Measurements from ENCODE around the gene PSAPL1. TPM values are rescaled to one million over a fixed set of nuclear protein-coding genes. Genes with fewer than 3 reads are reported as not detected.

Gene PSAPL1
- total and polyA plus RNA-seq, 2 of the 8 experiments (the other 6 are each of a cell fraction or from before 2014, with no cell fraction given) = 0.03 TPM; not detected in 1

DNA sequence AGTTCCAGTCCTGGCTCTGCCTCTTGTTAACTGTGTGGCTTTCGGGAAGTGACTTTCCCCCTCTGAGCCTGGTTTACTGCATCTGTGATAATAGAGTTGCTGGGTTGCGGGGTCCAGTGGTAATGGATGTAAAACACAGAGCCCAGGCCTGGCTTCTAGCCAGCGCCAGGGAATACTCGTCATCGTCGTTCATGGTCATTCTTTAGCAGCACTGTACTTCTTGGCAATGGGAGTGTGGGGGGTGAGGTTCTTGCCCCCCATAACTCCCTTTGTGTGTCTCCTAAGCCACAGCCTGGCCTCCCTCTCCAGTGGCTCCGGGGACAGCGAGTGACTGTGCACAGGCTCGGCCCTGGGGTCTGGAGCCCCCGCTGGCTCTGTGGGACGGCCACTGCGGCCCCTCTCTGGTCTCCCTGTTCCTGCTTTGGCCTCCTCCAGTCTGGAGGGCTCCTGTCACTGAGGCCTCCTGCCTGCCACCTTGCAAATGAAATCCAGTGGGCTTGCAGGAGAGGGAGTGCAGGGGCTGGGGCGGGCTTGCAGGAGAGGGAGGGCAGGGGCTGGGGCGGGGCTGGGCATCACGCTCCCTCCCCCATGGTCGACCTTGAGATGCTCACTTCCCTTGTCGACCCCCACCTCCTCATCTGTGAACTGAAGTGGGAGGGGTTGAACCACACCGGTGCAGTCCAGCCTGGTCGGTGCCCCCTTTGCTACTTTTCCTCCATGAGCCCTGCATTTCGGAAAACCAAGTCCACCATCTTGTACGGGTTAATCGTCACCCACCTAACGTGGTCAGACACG is 13.2 kb downstream of the PSAPL1 start:
- TF ChIP-seq, protein P1, sequence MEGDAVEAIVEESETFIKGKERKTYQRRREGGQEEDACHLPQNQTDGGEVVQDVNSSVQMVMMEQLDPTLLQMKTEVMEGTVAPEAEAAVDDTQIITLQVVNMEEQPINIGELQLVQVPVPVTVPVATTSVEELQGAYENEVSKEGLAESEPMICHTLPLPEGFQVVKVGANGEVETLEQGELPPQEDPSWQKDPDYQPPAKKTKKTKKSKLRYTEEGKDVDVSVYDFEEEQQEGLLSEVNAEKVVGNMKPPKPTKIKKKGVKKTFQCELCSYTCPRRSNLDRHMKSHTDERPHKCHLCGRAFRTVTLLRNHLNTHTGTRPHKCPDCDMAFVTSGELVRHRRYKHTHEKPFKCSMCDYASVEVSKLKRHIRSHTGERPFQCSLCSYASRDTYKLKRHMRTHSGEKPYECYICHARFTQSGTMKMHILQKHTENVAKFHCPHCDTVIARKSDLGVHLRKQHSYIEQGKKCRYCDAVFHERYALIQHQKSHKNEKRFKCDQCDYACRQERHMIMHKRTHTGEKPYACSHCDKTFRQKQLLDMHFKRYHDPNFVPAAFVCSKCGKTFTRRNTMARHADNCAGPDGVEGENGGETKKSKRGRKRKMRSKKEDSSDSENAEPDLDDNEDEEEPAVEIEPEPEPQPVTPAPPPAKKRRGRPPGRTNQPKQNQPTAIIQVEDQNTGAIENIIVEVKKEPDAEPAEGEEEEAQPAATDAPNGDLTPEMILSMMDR (IDR thresholded peaks at IDR 0.05; ENCODE audit: control extremely low read depth in 1 of 3, insufficient read depth in 1 of 3, low read depth in 1 of 3, low read length in 3 of 3) = no peak
- TF ChIP-seq ASH2L (IDR thresholded peaks at IDR 0.05; ENCODE audit: low read length) = no peak
- TF ChIP-seq TEAD4 (IDR thresholded peaks at IDR 0.05; ENCODE audit: low read depth, low read length) = no peak
- TF ChIP-seq YY1 (IDR thresholded peaks at IDR 0.05; ENCODE audit: low read depth, low read length) = no peak
- TF ChIP-seq CREB1 (IDR thresholded peaks at IDR 0.05) = no peak
- no peak for TF ChIP-seq EZH2 (IDR thresholded peaks at IDR 0.05; ENCODE audit: low read depth, low read length, severe bottlenecking)
- no peak for TF ChIP-seq SP4 (IDR thresholded peaks at IDR 0.05; ENCODE audit: low read length)
- TF ChIP-seq CEBPB (IDR thresholded peaks at IDR 0.05; ENCODE audit: low read depth, low read length) = no peak
- TF ChIP-seq KDM4A (IDR thresholded peaks at IDR 0.05; ENCODE audit: low read depth, low read length, severe bottlenecking) = no peak
- TF ChIP-seq, protein P2, sequence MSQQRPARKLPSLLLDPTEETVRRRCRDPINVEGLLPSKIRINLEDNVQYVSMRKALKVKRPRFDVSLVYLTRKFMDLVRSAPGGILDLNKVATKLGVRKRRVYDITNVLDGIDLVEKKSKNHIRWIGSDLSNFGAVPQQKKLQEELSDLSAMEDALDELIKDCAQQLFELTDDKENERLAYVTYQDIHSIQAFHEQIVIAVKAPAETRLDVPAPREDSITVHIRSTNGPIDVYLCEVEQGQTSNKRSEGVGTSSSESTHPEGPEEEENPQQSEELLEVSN (IDR thresholded peaks at IDR 0.05) = no peak
- no peak overlapping the region for H2BK5ac ChIP-seq (ENCODE audit: low read depth, low read length)
- no peak overlapping the region for H3K56ac ChIP-seq (replicated peaks; ENCODE audit: insufficient read length, low read depth, low read length)
- H3K36me3 ChIP-seq (ENCODE audit: control insufficient read depth in 2 of 4, insufficient read depth in 4 of 4, low read length in 3 of 4) = no peaks in the 10 kb centered on the region; a peak in 1 of 8 replicates
- no peaks in the 10 kb centered on the region for H3K79me2 ChIP-seq (ENCODE audit: control insufficient read depth in 1 of 2, insufficient read depth in 2 of 2, low read length in 2 of 2)
- FAIRE-seq (no peak), DNase-seq (ENCODE audit: low read depth in 1 of 2, low spot score in 2 of 2) (peak in 1 of 2 experiments; percentile 30)
- no peak overlapping the region for H2AFZ ChIP-seq (ENCODE audit: low read length)
- H2BK120ac ChIP-seq (replicated peaks; ENCODE audit: low read depth, low read length) = no peak overlapping the region
- H3K9me3 ChIP-seq (ENCODE audit: insufficient read depth in 2 of 2, low read depth in 1 of 2, low read length in 1 of 2) = peaks cover 7 to 8% of the 10 kb centered on the region in 2 experiments; a peak in 1 of 4 replicates
- H3K14ac ChIP-seq (ENCODE audit: insufficient read length) = no peak overlapping the region
- H3K4me3 ChIP-seq (ENCODE audit: extremely low read depth in 1 of 4, insufficient read depth in 2 of 4, low read depth in 3 of 4, low read length in 4 of 4) = no peak overlapping the region
- H2AK5ac ChIP-seq (ENCODE audit: low read depth, low read length) = no peak overlapping the region
- H4K20me1 ChIP-seq (replicated peaks in 1 of 2; ENCODE audit: control insufficient read depth in 1 of 2, insufficient read depth in 2 of 2, low read length in 2 of 2) = peaks cover 0 to 5% of the 10 kb centered on the region in 2 experiments
- no peak overlapping the region for H4K91ac ChIP-seq (replicated peaks; ENCODE audit: insufficient read length, low read length)
- H3K23me2 ChIP-seq (ENCODE audit: low read depth, low read length) = peaks cover 2% of the 10 kb centered on the region; the same call in 1 of the 2 replicates
- H3K4me2 ChIP-seq (ENCODE audit: insufficient read depth in 1 of 2, low read depth in 2 of 2, low read length in 2 of 2) = no peak overlapping the region
- H3K27me3 ChIP-seq (replicated peaks in 1 of 4; ENCODE audit: control insufficient read depth in 3 of 4, extremely low read depth in 1 of 4, insufficient read depth in 3 of 4, low read length in 3 of 4) = peaks cover under 1 to 17% (median 12%) of the 10 kb centered on the region in 4 experiments; a peak in 5 of 7 replicates
- H3K23ac ChIP-seq (ENCODE audit: insufficient read length) = no peak overlapping the region
- no peak overlapping the region for H4K5ac ChIP-seq (ENCODE audit: insufficient read length, low read depth, low read length)
- no peak overlapping the region for H3K18ac ChIP-seq (ENCODE audit: extremely low read depth, low read length)
- H3K27ac ChIP-seq (ENCODE audit: low read depth, low read length) = no peak overlapping the region
- H3K9ac ChIP-seq (replicated peaks in 1 of 4; ENCODE audit: extremely low read depth in 1 of 4, low read depth in 3 of 4, low read length in 3 of 4) = no peak overlapping the region
- CTCF ChIA-PET (ENCODE audit: partially characterized antibody) = no interaction called here
- no peaks in the 10 kb centered on the region for H3K79me1 ChIP-seq (ENCODE audit: low read depth, low read length)
- H2BK20ac ChIP-seq (ENCODE audit: low read length) = no peak overlapping the region
- H3K4ac ChIP-seq (replicated peaks; ENCODE audit: insufficient read length, low read depth, low read length) = no peak overlapping the region
- no peak overlapping the region for H2BK12ac ChIP-seq (ENCODE audit: low read depth, low read length)
- POLR2A ChIA-PET (ENCODE audit: partially characterized antibody) = no interaction called here
- H2BK15ac ChIP-seq (ENCODE audit: low read length) = no peak overlapping the region
- H3K4me1 ChIP-seq (replicated peaks in 1 of 4; ENCODE audit: control insufficient read depth in 3 of 4, insufficient read depth in 4 of 4, low read length in 3 of 4) = no peaks in the 10 kb centered on the region
- H4K8ac ChIP-seq (ENCODE audit: extremely low read depth, insufficient read depth, low read length) = no peak overlapping the region
- WGBS, 2 experiments (ENCODE audit: extremely low coverage in 1 of 2, insufficient coverage in 1 of 2, insufficient read length in 1 of 2, insufficient replicate concordance in 2 of 2, low coverage in 1 of 2, low lambda C conversion rate in 2 of 2, missing lambda C conversion rate in 1 of 2) = 81% methylated on average over 19 of the region's 24 CpGs; no CpG with 5 or more reads in 1 of the 2 experiments

All from H1 (cell line).